ENCODE measurements around the gene SYP. TPM values are rescaled to one million over a fixed set of nuclear protein-coding genes. Genes with fewer than 3 reads are reported as not detected.

SYP gene
- total and polyA plus RNA-seq, 9 of the 15 experiments (the other 6 are each of a cell fraction or from before 2014, with no cell fraction given) = 0.48 to 5.1 (median 2.6) TPM

- no peak for TF ChIP-seq ZBTB9 (CRISPR knock-in tag; IDR thresholded peaks at IDR 0.05)
- peak; percentile 89 to 90 for TF ChIP-seq KDM1A (IDR thresholded peaks at IDR 0.05)
- peak; percentile 97 to 98 for TF ChIP-seq ARNT (IDR thresholded peaks at IDR 0.05)
- TF ChIP-seq AFF1 (IDR thresholded peaks at IDR 0.05; ENCODE audit: low read depth in 1 of 2, partially characterized antibody in 2 of 2) = peak in 1 of 2 experiments; percentile 79
- peak; percentile 73 for TF ChIP-seq ZBTB40 (IDR thresholded peaks at IDR 0.05)
- no peak for TF ChIP-seq ZBTB40 (CRISPR knock-in tag; IDR thresholded peaks at IDR 0.05)
- peak; percentile 83 for TF ChIP-seq SMARCC2 (IDR thresholded peaks at IDR 0.05; ENCODE audit: low read depth)
- TF ChIP-seq CSDE1 (IDR thresholded peaks at IDR 0.05) = peak in 1 of 2 experiments; percentile 83; a peak in 2 of 4 replicates
- TF ChIP-seq DMBX1 (CRISPR knock-in tag; IDR thresholded peaks at IDR 0.05; ENCODE audit: borderline replicate concordance) = no peak
- peak; percentile 96 for TF ChIP-seq CHAMP1 (IDR thresholded peaks at IDR 0.05)
- peak; percentile 73 for TF ChIP-seq BRD9 (IDR thresholded peaks at IDR 0.05; ENCODE audit: low read depth, partially characterized antibody)
These were observed 44.2 kb upstream of the SYP start (continued) for GRCh38 chrX:49244207-49244606.
